H1 (cell line): ENCODE results near the gene OGDH. TPM values are rescaled to one million over a fixed set of nuclear protein-coding genes. Genes with fewer than 3 reads are reported as not detected.

ENCODE experiments used
- CTCF ChIA-PET: fragments of 300-600 bp; sonication (Branson Sonifier 250); formaldehyde crosslinking; loops from one replicate; lab custom pipeline; 2021; ENCODE audit not compliant: partially characterized antibody; lab: Charles Lee
- POLR2A ChIA-PET: fragments of 300-600 bp; sonication (Branson Sonifier 250); formaldehyde crosslinking; loops from one replicate; lab custom pipeline; 2021; ENCODE audit warnings: inconsistent platforms; ENCODE audit not compliant: partially characterized antibody; lab: Charles Lee
- DNase-seq, 2 experiments: peaks; one replicate each; pipeline versions ENCODE4 v3.0.0 to v3.0.0-alpha.2; 2010 to 2022; ENCODE audit warnings: low spot score in 2 of 2, low read depth in 1 of 2, mixed read lengths in 1 of 2
- FAIRE-seq: peaks from 2 replicates; lab custom pipeline; 2011; peaks lifted over from hg19 to GRCh38; lab: Jason Lieb, UNC
- H2AFZ ChIP-seq: 2 replicates; pipeline ENCODE4 v1.8.1; 2012; ENCODE audit warnings: low read length, inconsistent platforms
- H2AK5ac ChIP-seq: 2 replicates; pipeline ENCODE4 v1.6.1; 2013; ENCODE audit warnings: low read depth, low read length
- H2BK120ac ChIP-seq: replicated peaks from 2 replicates; pipeline ENCODE3; 2013; ENCODE audit warnings: low read depth, low read length, inconsistent platforms
- H2BK12ac ChIP-seq: 2 replicates; pipeline ENCODE4 v1.6.1; 2013; ENCODE audit warnings: low read depth, low read length
- H2BK15ac ChIP-seq: 2 replicates; pipeline ENCODE4 v1.6.1; 2013; ENCODE audit warnings: low read length
- H2BK20ac ChIP-seq: 2 replicates; pipeline ENCODE4 v1.6.1; 2013; ENCODE audit warnings: low read length
- H2BK5ac ChIP-seq: 2 replicates; pipeline ENCODE4 v1.6.1; 2013; ENCODE audit warnings: low read depth, low read length
- H3K14ac ChIP-seq: 2 replicates; pipeline ENCODE4 v1.6.1; 2013; ENCODE audit warnings: inconsistent platforms; ENCODE audit not compliant: insufficient read length
- H3K18ac ChIP-seq: 2 replicates; pipeline ENCODE4 v1.6.1; 2013; ENCODE audit warnings: low read length; ENCODE audit errors: extremely low read depth
- H3K23ac ChIP-seq: 2 replicates; pipeline ENCODE4 v1.6.1; 2013; ENCODE audit warnings: inconsistent platforms; ENCODE audit not compliant: insufficient read length
- H3K23me2 ChIP-seq: 2 replicates; pipeline ENCODE4 v1.6.1; 2013; ENCODE audit warnings: low read depth, low read length
- H3K27ac ChIP-seq: 2 replicates; pipeline ENCODE4 v1.6.1; 2011; ENCODE audit warnings: low read depth, low read length, inconsistent platforms
- H3K27me3 ChIP-seq, 4 experiments: replicated peaks in 1 of 4; 1 replicate in 1 of 4; 2 replicates in 3 of 4; pipeline versions ENCODE4 v1.6.1 to v1.8.1; 2011 to 2013; ENCODE audit warnings: low read length in 3 of 4, mild to moderate bottlenecking in 3 of 4, inconsistent platforms in 2 of 4, mixed read lengths in 2 of 4, moderate library complexity in 1 of 4; ENCODE audit not compliant: control insufficient read depth in 3 of 4, insufficient read depth in 3 of 4; ENCODE audit errors: extremely low read depth in 1 of 4
- H3K36me3 ChIP-seq, 4 experiments: 2 replicates each; pipeline versions ENCODE4 v1.6.1 to v1.8.1; 2011 to 2013; ENCODE audit warnings: mild to moderate bottlenecking in 4 of 4, low read length in 3 of 4, moderate library complexity in 2 of 4, control low read depth in 1 of 4, inconsistent platforms in 1 of 4; ENCODE audit not compliant: insufficient read depth in 4 of 4, control insufficient read depth in 2 of 4
- H3K4ac ChIP-seq: replicated peaks from 2 replicates; pipeline ENCODE3; 2013; ENCODE audit warnings: low read length, low read depth, mixed read lengths, inconsistent platforms; ENCODE audit not compliant: insufficient read length
- H3K4me1 ChIP-seq, 4 experiments: replicated peaks in 1 of 4; 1 replicate in 1 of 4; 2 replicates in 3 of 4; pipeline versions ENCODE4 v1.6.1 to v1.8.1; 2011 to 2013; ENCODE audit warnings: low read length in 3 of 4, inconsistent platforms in 2 of 4, mixed read lengths in 1 of 4; ENCODE audit not compliant: insufficient read depth in 4 of 4, control insufficient read depth in 3 of 4
- H3K4me2 ChIP-seq, 2 experiments: 2 replicates each; pipeline versions ENCODE4 v1.6.1 to v1.8.1; 2011 to 2013; ENCODE audit warnings: low read depth in 2 of 2, low read length in 2 of 2, control low read depth in 1 of 2, inconsistent platforms in 1 of 2, mild to moderate bottlenecking in 1 of 2; ENCODE audit not compliant: insufficient read depth in 1 of 2
- H3K4me3 ChIP-seq, 4 experiments: fragments of 200-600, 300-600 bp in 1 of 4; sonication (generic), shearing (Covaris generic), sonication (Bioruptor Twin) in 1 of 4; 2 replicates each; pipeline versions ENCODE4 v1.5.1 to v1.8.1; 2011 to 2016; ENCODE audit warnings: low read length in 4 of 4, low read depth in 3 of 4, control low read depth in 2 of 4, inconsistent platforms in 2 of 4, mild to moderate bottlenecking in 2 of 4, mixed read lengths in 1 of 4, moderate library complexity in 1 of 4; ENCODE audit not compliant: insufficient read depth in 2 of 4; ENCODE audit errors: extremely low read depth in 1 of 4
- H3K56ac ChIP-seq: replicated peaks from 2 replicates; pipeline ENCODE3; 2013; ENCODE audit warnings: low read depth, mild to moderate bottlenecking, mixed read lengths, low read length, inconsistent platforms; ENCODE audit not compliant: insufficient read length
- H3K79me1 ChIP-seq: 2 replicates; pipeline ENCODE4 v1.6.1; 2013; ENCODE audit warnings: low read depth, low read length, control low read depth
- H3K79me2 ChIP-seq, 2 experiments: 2 replicates each; pipeline versions ENCODE4 v1.6.1 to v1.8.1; 2012 to 2013; ENCODE audit warnings: low read length in 2 of 2, mild to moderate bottlenecking in 2 of 2, inconsistent platforms in 1 of 2; ENCODE audit not compliant: insufficient read depth in 2 of 2, control insufficient read depth in 1 of 2
- H3K9ac ChIP-seq, 4 experiments: replicated peaks in 1 of 4; 1 replicate in 1 of 4; 2 replicates in 3 of 4; pipeline versions ENCODE4 v1.6.1 to v1.8.1; 2011 to 2013; ENCODE audit warnings: low read depth in 3 of 4, low read length in 3 of 4, control low read depth in 2 of 4, mild to moderate bottlenecking in 2 of 4, moderate library complexity in 2 of 4, inconsistent platforms in 1 of 4; ENCODE audit errors: extremely low read depth in 1 of 4
- H3K9me3 ChIP-seq, 2 experiments: 2 replicates each; pipeline versions ENCODE4 v1.6.1 to v1.8.1; 2012 to 2013; ENCODE audit warnings: mild to moderate bottlenecking in 2 of 2, moderate library complexity in 2 of 2, control low read depth in 1 of 2, inconsistent platforms in 1 of 2, low read depth in 1 of 2, low read length in 1 of 2, mixed read lengths in 1 of 2; ENCODE audit not compliant: insufficient read depth in 2 of 2
- H4K20me1 ChIP-seq, 2 experiments: replicated peaks in 1 of 2; 2 replicates each; pipeline versions ENCODE3 to v1.8.1; 2011 to 2013; ENCODE audit warnings: inconsistent platforms in 2 of 2, low read length in 2 of 2, mild to moderate bottlenecking in 1 of 2; ENCODE audit not compliant: insufficient read depth in 2 of 2, control insufficient read depth in 1 of 2
- H4K5ac ChIP-seq: 2 replicates; pipeline ENCODE4 v1.6.1; 2013; ENCODE audit warnings: low read length, low read depth, mixed read lengths, inconsistent platforms; ENCODE audit not compliant: insufficient read length
- H4K8ac ChIP-seq: 2 replicates; pipeline ENCODE4 v1.8.0; 2013; ENCODE audit warnings: mild to moderate bottlenecking, moderate library complexity, low read length, inconsistent platforms; ENCODE audit not compliant: insufficient read depth; ENCODE audit errors: extremely low read depth
- H4K91ac ChIP-seq: replicated peaks from 2 replicates; pipeline ENCODE3; 2013; ENCODE audit warnings: low read length, mixed read lengths, inconsistent platforms; ENCODE audit not compliant: insufficient read length
- CHD2 ChIP-seq: IDR thresholded peaks from 2 replicates; pipeline ENCODE4 v1.6.1; 2012; ENCODE audit warnings: low read length, improper control_type of control experiment
- GTF2F1 ChIP-seq: IDR thresholded peaks from 2 replicates; pipeline ENCODE4 v1.6.1; 2012; ENCODE audit warnings: low read depth, low read length, improper control_type of control experiment, borderline replicate concordance
- NRF1 ChIP-seq: IDR thresholded peaks from 2 replicates; pipeline ENCODE4 v1.6.1; 2011; ENCODE audit warnings: mild to moderate bottlenecking, low read depth, low read length, improper control_type of control experiment
- PHF8 ChIP-seq: fragments of 200-600 bp; sonication (generic); conservative IDR thresholded peaks from 2 replicates; pipeline ENCODE4 v1.7.1; 2012; ENCODE audit warnings: low read depth, mild to moderate bottlenecking, inconsistent platforms, low read length, moderate library complexity
- POLR2AphosphoS5 ChIP-seq: IDR thresholded peaks from 2 replicates; pipeline ENCODE4 v1.6.1; 2011; ENCODE audit warnings: low read depth, low read length
- POU5F1 ChIP-seq: IDR thresholded peaks from 2 replicates; pipeline ENCODE4 v1.6.1; 2011; ENCODE audit warnings: low read depth, mild to moderate bottlenecking, low read length, moderate library complexity
- RBBP5 ChIP-seq: IDR thresholded peaks from 2 replicates; pipeline ENCODE4 v1.7.1; 2012; ENCODE audit warnings: low read depth, mild to moderate bottlenecking, inconsistent platforms, low read length, moderate library complexity, borderline replicate concordance
- SAP30 ChIP-seq: fragments of 300-600 bp; sonication (generic); IDR thresholded peaks from 2 replicates; pipeline ENCODE4 v1.7.1; 2012; ENCODE audit warnings: low read length, moderate library complexity, mild to moderate bottlenecking, inconsistent platforms; ENCODE audit not compliant: insufficient read depth, insufficient replicate concordance
- SIN3A ChIP-seq, 2 experiments: IDR thresholded peaks in 1 of 2; conservative IDR thresholded peaks in 1 of 2; 2 replicates each; pipeline ENCODE4 v1.6.1; 2011 to 2012; ENCODE audit warnings: low read length in 2 of 2, improper control_type of control experiment in 1 of 2, low read depth in 1 of 2, mild to moderate bottlenecking in 1 of 2
- SP4 ChIP-seq: IDR thresholded peaks from 2 replicates; pipeline ENCODE4 v1.6.1; 2012; ENCODE audit warnings: low read length, inconsistent platforms
- SUZ12 ChIP-seq: fragments of 200-600 bp; sonication (generic); IDR thresholded peaks from 2 replicates; pipeline ENCODE4 v1.6.1; 2012; ENCODE audit warnings: mild to moderate bottlenecking, inconsistent platforms, low read length, moderate library complexity, mixed read lengths
- TEAD4 ChIP-seq: IDR thresholded peaks from 2 replicates; pipeline ENCODE4 v1.6.1; 2012; ENCODE audit warnings: low read depth, low read length, inconsistent platforms, mixed read lengths
- YY1 ChIP-seq: IDR thresholded peaks from 2 replicates; pipeline ENCODE4 v1.6.1; 2011; ENCODE audit warnings: low read depth, mild to moderate bottlenecking, low read length
- WGBS, 2 experiments: shearing (Covaris generic) in 1 of 2; methylation state at CpG; one replicate each; pipeline versions ENCODE4 v1.1.6 to v1.1.7; 2013 to 2015; ENCODE audit warnings: low lambda C conversion rate in 2 of 2, mixed read lengths in 2 of 2, inconsistent platforms in 1 of 2, low coverage in 1 of 2, missing lambda C conversion rate in 1 of 2; ENCODE audit not compliant: insufficient replicate concordance in 2 of 2, insufficient coverage in 1 of 2, insufficient read length in 1 of 2; ENCODE audit errors: extremely low coverage in 1 of 2, missing lambda C conversion rate in 1 of 2; 5-methylcytosine and 5-hydroxymethylcytosine counted together
- polyA plus RNA-seq, 7 experiments: library from polyadenylated mRNA; depleted of rRNA in 3 of 7; stranded (reverse) in 5 of 7; unstranded in 2 of 7; fragments of >200 nt in 5 of 7; fragments of 200-250 nt in 2 of 7; gene quantifications; 1 replicate in 5 of 7; 2 replicates in 1 of 7; 4 replicates in 1 of 7; pipeline versions ENCODE4 v1.2.1 to v1.2.3, GENCODE V29; 2011 to 2013; ENCODE audit warnings: missing spikeins in 2 of 7, mixed read lengths in 2 of 7
- total RNA-seq: library from RNA; stranded (reverse); fragmentation: NEBNext Ultra II Directional; extraction: Animal tissue kit (Norgen Biotek cat#: 25700); gene quantifications from 2 replicates; pipeline ENCODE4 v1.2.1, GENCODE V29; 2021

Gene OGDH
- total and polyA plus RNA-seq, 2 of the 8 experiments (the other 6 are each of a cell fraction or from before 2014, with no cell fraction given), result 71.6 to 91.6 TPM

- Histone ChIP-seq H2BK5ac (no peak overlapping the region), H4K20me1 (no peaks in the 10 kb centered on the region), H3K36me3 (no peaks in the 10 kb centered on the region), H3K79me1 (no peaks in the 10 kb centered on the region), H3K27me3 (no peaks in the 10 kb centered on the region), H3K27ac (no peak overlapping the region), H4K8ac (no peak overlapping the region), H2BK20ac (no peak overlapping the region), H3K23ac (no peak overlapping the region), H3K4me3 (no peak overlapping the region), H3K56ac (no peak overlapping the region), H2BK12ac (no peak overlapping the region), H3K9ac (no peak overlapping the region), H3K18ac (no peak overlapping the region), H3K4me1 (no peaks in the 10 kb centered on the region), H3K9me3 (no peaks in the 10 kb centered on the region), H4K5ac (no peak overlapping the region), H2BK15ac (no peak overlapping the region), H3K79me2 (no peaks in the 10 kb centered on the region), H3K23me2 (no peaks in the 10 kb centered on the region), H2BK120ac (no peak overlapping the region), H2AFZ (0 out of 2 replicates have a peak overlapping the region, but pooled peaks have one; percentile 24), H3K14ac (no peak overlapping the region), H3K4ac (no peak overlapping the region), H3K4me2 (no peak overlapping the region), H2AK5ac (no peak overlapping the region), H4K91ac (no peak overlapping the region)
- TF ChIP-seq YY1 (no peak), SAP30 (no peak), TEAD4 (no peak), SP4 (no peak), CHD2 (no peak), GTF2F1 (no peak), SUZ12 (no peak), POU5F1 (no peak), PHF8 (no peak), NRF1 (no peak), SIN3A (conservative IDR thresholded peaks at IDR 0.05 in 1 of 2, IDR thresholded peaks at IDR 0.05 in 1 of 2; ENCODE audit: low read depth in 1 of 2, low read length in 2 of 2) (no peak), POLR2AphosphoS5 (no peak), RBBP5 (no peak)
- POLR2A ChIA-PET, result no interaction called here
- no peak for FAIRE-seq
- CTCF ChIA-PET, result no interaction called here
- DNase-seq, result no peak
- 93% methylated on average over 1 of the region's 1 CpG; no CpG with 5 or more reads in 1 of the 2 experiments for WGBS, 2 experiments
Measured at GRCh38 chr7:44727937-44728262, 121.5 kb downstream of the OGDH start.
